Measurements from ENCODE around the gene OCIAD1. TPM values are rescaled to one million over a fixed set of nuclear protein-coding genes. Genes with fewer than 3 reads are reported as not detected.

OCIAD1 gene
- total and polyA plus RNA-seq, 10 of the 15 experiments (the other 5 are each of a cell fraction or from before 2014, with no cell fraction given), result 89.1 to 196 (median 136) TPM

- Histone ChIP-seq H2AFZ (ENCODE audit: control insufficient read depth, low read depth, low read length) (no peak overlapping the region), H3K4me2 (ENCODE audit: control insufficient read depth, insufficient read depth) (no peak overlapping the region), H3K4me3 (no peak overlapping the region), H4K20me1 (ENCODE audit: control insufficient read depth, insufficient read depth) (no peaks in the 10 kb centered on the region), H3K4me1 (ENCODE audit: control insufficient read depth, insufficient read depth, low read length) (no peaks in the 10 kb centered on the region), H3K36me3 (ENCODE audit: control insufficient read depth in 2 of 2, insufficient read depth in 2 of 2, low read length in 1 of 2) (peaks cover 5 to 42% of the 10 kb centered on the region in 2 experiments), H3K27me3 (replicated peaks in 1 of 2; ENCODE audit: control insufficient read depth in 2 of 2, insufficient read depth in 2 of 2, low read length in 1 of 2) (no peaks in the 10 kb centered on the region), H3K27ac (ENCODE audit: control insufficient read depth, insufficient read depth) (no peak overlapping the region), H3K9me3 (replicated peaks; ENCODE audit: control insufficient read depth, insufficient read depth, low read length) (no peaks in the 10 kb centered on the region), H3K9ac (ENCODE audit: control insufficient read depth, insufficient read depth, low read length) (no peak overlapping the region), H3K79me2 (ENCODE audit: control insufficient read depth, insufficient read depth, low read length) (peaks cover 21% of the 10 kb centered on the region)
- no peak for TF ChIP-seq RBBP5 (conservative IDR thresholded peaks at IDR 0.05)
- no peak for TF ChIP-seq SPI1 (IDR thresholded peaks at IDR 0.05; ENCODE audit: borderline replicate concordance, insufficient read depth, low read depth, low read length)
- no peak for TF ChIP-seq PAX5 (IDR thresholded peaks at IDR 0.05; ENCODE audit: borderline replicate concordance, low read depth, low read length)
- no peak for TF ChIP-seq MYC (IDR thresholded peaks at IDR 0.05; ENCODE audit: insufficient read depth, insufficient read length, insufficient replicate concordance, low read length, severe bottlenecking)
- no peak for TF ChIP-seq USF1 (IDR thresholded peaks at IDR 0.05; ENCODE audit: borderline replicate concordance, extremely low read length, insufficient read depth, low read depth, low read length)
- TF ChIP-seq TCF7 (IDR thresholded peaks at IDR 0.05; ENCODE audit: borderline replicate concordance), result no peak
- TF ChIP-seq IKZF2 (IDR thresholded peaks at IDR 0.05), result no peak
- no peak for TF ChIP-seq ZBTB33 (IDR thresholded peaks at IDR 0.05)
- DNase-seq (ENCODE audit: low read depth, low spot score) (no peak), ATAC-seq (no peak), FAIRE-seq (no peak)
- intact Hi-C loops (cut with micrococcal nuclease; ENCODE audit: unreplicated experiment) (no loop called here), in situ Hi-C loops (cut with MboI) (no loop called here)
- SMC1A ChIA-PET (ENCODE audit: uncharacterized antibody, unreplicated experiment), result interaction anchor here (0.9 to 1.5 kb wide), 5 partner anchors 9 to 259 kb away, joined by 3 to 4 read pairs (median 3); no protein-coding TSS in a partner anchor
- POLR2A ChIA-PET, result interaction anchor here (1.0 kb wide), 1 partner anchor 496 kb away, joined by 3 read pairs; no protein-coding TSS in a partner anchor
- no TSS peak for BruUV-seq (replicated peaks)
- WGBS (ENCODE audit: insufficient coverage, insufficient replicate concordance, low lambda C conversion rate, missing lambda C conversion rate), result 96% methylated on average over 4 of the region's 4 CpGs
- RAD21 ChIA-PET (ENCODE audit: unreplicated experiment), result interaction anchor here (0.7 kb wide), 1 partner anchor 152 kb away, joined by 3 read pairs; no protein-coding TSS in a partner anchor
- CTCF ChIA-PET, result interaction anchor here (0.7 kb wide), 1 partner anchor 70 kb away, joined by 3 read pairs; the partner anchor contains the start of gene OCIAD2
Observed at GRCh38 chr4:48836658-48837057, 5.8 kb downstream of the OCIAD1 start.

Measured in GM12878 (cell line).